GM12872 (cell line): ENCODE measurements around the gene HAUS6.
A peak's percentile ranks its signal among the peaks of the same experiment; 100 is the strongest.

Experiments
- TF ChIP-seq, protein P1 (sequence below): IDR thresholded peaks from 3 replicates; pipeline ENCODE4 v1.5.1; 2011; ENCODE audit warnings: low read depth, mild to moderate bottlenecking, low read length, moderate library complexity; ENCODE audit not compliant: insufficient read depth

The HAUS6 gene

DNA sequence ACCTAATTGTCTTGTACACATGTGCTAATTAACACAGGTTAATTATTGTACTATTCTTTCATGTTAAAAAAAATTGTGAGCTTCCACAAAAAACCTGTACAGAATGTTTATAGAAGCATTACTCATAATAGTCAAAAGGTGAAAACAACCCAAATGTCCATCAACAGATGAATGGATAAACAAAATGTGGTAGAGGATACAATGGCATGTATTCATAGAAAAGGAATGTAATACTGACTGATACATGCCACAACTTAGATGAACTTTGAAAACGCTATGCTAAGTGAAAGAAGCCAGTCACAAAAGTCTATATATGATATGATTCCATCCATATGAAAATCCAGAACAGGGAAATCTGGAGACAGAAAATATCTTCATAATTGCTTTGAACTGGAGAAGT, 27.9 kb downstream of the HAUS6 start:
- TF ChIP-seq, protein P1, sequence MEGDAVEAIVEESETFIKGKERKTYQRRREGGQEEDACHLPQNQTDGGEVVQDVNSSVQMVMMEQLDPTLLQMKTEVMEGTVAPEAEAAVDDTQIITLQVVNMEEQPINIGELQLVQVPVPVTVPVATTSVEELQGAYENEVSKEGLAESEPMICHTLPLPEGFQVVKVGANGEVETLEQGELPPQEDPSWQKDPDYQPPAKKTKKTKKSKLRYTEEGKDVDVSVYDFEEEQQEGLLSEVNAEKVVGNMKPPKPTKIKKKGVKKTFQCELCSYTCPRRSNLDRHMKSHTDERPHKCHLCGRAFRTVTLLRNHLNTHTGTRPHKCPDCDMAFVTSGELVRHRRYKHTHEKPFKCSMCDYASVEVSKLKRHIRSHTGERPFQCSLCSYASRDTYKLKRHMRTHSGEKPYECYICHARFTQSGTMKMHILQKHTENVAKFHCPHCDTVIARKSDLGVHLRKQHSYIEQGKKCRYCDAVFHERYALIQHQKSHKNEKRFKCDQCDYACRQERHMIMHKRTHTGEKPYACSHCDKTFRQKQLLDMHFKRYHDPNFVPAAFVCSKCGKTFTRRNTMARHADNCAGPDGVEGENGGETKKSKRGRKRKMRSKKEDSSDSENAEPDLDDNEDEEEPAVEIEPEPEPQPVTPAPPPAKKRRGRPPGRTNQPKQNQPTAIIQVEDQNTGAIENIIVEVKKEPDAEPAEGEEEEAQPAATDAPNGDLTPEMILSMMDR = no peak

DNA sequence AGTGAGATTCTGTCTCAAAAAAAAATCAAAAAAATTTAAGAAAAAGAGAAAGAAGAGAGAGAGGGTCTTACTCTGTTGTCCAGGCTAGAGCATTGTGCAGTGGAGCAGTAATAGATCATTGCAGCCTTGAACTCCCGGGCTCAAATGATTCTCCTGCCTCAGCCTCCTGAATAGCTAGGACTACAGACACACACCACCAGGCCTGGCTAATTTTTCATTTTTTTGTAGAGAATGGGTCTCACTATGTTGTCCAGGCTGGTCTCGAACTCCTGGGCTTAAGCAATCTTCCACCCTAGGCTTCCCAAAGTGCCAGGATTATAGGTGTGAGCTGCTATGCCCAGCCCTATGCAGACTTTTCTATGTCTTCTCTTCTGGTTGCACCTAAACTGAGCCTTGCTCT, 28.5 kb downstream of the HAUS6 start:
- TF ChIP-seq, protein P1 = no peak

DNA sequence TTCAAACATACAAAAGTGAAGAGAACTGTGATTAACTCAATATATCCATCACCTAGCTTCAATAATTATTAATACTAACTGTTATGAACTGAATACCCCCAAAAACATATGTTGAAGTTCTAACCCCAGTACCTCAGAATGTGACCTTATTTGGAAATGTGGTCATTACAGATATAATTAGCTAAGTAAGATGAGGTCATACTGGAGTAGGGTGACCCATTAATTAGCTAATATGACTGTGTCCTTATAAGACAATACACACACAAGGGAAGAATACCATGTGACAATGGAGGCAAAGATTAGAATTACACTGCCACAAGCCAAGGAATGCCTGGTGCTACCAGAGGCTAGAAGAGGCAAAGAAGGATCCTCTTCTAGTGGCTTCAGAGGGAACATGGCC, 45.7 kb downstream of the HAUS6 start:
- TF ChIP-seq, protein P1 = no peak

DNA sequence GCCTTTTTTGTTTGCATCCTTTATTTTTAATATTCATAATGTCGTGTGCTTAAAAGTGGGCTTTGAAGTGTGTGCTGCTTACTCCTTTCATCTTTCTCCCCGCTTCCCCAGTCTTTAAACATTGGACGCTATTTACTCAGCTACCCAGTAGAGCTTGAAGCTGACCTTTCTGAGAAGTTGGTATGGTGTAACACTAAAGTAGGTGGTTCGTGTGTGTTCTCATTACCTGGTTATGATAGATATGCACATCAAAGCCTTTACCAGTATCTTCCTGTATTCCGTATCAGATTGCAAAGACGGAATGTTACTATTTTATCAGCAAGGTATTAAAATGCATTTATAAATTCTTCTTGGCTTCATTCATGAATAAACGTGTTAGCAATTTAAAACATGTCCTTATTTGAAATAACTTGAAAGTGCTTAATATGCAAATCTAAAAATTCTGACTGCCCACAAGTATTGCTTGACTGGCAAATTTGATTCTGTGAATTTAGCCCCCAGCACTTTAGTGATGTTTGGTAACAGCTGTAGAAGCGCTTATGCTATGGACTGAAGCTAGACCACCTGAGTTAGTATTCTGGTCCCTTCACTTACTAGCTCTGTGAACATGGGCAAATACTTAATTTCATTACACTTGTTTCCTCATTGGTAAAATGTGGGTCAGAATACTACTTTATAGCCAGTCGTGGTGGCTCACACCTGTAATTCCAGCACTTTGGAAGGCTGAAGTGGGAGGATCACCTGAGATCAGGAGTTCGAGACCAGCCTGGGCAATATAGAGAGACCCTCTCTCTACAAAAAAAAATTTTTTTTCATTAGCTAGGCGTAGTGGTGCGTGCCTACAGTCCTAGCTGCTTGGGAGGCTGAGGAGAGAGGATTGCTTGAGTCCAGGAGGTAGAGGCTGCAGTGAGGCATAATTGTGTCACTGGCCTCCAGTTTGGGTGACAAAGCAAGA, 51.8 kb downstream of the HAUS6 start:
- TF ChIP-seq, protein P1 = no peak

DNA sequence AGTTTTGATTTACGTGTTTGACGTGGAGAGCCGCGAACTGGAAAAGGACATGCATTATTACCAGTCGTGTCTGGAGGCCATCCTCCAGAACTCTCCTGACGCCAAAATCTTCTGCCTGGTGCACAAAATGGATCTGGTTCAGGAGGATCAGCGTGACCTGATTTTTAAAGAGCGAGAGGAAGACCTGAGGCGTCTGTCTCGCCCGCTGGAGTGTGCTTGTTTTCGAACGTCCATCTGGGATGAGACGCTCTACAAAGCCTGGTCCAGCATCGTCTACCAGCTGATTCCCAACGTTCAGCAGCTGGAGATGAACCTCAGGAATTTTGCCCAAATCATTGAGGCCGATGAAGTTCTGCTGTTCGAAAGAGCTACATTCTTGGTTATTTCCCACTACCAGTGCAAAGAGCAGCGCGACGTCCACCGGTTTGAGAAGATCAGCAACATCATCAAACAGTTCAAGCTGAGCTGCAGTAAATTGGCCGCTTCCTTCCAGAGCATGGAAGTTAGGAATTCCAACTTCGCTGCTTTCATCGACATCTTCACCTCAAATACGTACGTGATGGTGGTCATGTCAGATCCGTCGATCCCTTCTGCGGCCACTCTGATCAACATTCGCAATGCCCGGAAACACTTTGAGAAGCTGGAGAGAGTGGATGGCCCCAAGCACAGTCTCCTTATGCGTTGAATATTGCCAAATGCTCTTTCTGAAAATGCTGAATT, 52.6 kb downstream of the HAUS6 start:
- TF ChIP-seq, protein P1 = no peak

DNA sequence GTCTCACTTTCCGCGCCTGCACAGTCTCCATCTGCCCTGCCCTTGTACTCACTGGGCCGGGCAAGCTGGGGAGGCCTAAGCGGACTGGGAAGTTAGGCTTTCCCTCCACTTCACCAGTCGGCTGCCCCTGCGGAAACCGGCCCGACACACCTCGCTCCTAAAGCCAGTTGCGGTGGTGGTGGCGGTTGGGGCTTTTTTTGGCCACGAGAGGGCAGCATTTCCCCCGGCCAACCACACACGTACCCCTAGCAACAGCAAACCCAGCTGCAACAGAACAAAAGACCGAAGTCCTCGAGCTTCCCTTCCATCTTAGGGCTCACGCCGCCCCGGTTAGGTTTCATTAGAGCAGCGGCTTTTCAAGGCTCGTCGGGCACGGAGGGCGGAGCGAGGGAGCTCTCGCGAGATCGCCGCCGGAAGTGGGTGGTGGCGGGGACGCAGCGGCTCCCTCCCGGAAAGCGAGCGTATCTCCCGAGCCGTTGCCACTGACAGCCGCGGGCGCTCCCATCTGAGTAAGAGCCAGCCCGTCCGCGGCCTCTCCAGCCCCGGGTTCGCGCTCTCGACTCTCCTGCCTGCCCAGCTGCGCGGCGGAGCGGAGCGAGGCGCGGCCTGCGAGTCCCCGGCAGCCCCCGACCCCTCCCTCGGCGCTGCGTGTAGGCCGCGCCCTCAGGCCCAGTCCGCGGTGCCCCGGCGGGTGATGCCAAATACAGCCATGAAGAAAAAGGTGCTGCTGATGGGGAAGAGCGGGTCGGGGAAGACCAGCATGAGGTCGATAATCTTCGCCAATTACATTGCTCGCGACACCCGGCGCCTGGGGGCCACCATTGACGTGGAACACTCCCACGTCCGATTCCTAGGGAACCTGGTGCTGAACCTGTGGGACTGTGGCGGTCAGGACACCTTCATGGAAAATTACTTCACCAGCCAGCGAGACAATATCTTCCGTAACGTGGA, 53.5 kb downstream of the HAUS6 start, which contains the start of gene RRAGA:
RRAGA (plus strand) TSS at position 462 of the 951 bp plus-strand sequence; CDS start at position 695, 233 bp downstream.
- TF ChIP-seq, protein P1 = peak; percentile 76
